ENCODE results near the gene MBTPS1. TPM values are rescaled to one million over a fixed set of nuclear protein-coding genes. Genes with fewer than 3 reads are reported as not detected.
A peak's percentile ranks its signal among the peaks of the same experiment; 100 is the strongest.

MBTPS1 gene
- total and polyA plus RNA-seq, 2 experiments from 2014 or later: 18.1 to 49.3 TPM

DNA sequence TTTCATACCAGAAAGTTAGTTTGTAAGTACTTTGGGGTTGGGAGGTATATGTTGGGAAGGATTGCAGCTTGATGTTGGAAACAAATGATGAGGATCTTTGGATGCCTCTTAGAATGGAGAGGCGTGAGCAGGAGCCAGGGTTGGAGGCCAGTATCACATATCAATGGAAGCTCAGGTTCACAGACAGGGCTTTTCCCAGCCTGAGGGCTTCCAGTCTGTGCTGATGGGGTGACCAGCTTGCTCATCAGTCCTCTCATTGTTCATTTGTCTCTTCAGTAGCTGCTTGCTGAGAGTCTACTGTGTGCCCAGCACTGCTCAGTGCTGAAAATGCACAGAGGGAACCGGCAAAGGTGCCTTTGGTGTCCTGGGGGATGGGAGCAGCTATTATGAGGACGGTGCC lies 34.2 kb upstream of the MBTPS1 start (continued):
- TF ChIP-seq, protein P1, sequence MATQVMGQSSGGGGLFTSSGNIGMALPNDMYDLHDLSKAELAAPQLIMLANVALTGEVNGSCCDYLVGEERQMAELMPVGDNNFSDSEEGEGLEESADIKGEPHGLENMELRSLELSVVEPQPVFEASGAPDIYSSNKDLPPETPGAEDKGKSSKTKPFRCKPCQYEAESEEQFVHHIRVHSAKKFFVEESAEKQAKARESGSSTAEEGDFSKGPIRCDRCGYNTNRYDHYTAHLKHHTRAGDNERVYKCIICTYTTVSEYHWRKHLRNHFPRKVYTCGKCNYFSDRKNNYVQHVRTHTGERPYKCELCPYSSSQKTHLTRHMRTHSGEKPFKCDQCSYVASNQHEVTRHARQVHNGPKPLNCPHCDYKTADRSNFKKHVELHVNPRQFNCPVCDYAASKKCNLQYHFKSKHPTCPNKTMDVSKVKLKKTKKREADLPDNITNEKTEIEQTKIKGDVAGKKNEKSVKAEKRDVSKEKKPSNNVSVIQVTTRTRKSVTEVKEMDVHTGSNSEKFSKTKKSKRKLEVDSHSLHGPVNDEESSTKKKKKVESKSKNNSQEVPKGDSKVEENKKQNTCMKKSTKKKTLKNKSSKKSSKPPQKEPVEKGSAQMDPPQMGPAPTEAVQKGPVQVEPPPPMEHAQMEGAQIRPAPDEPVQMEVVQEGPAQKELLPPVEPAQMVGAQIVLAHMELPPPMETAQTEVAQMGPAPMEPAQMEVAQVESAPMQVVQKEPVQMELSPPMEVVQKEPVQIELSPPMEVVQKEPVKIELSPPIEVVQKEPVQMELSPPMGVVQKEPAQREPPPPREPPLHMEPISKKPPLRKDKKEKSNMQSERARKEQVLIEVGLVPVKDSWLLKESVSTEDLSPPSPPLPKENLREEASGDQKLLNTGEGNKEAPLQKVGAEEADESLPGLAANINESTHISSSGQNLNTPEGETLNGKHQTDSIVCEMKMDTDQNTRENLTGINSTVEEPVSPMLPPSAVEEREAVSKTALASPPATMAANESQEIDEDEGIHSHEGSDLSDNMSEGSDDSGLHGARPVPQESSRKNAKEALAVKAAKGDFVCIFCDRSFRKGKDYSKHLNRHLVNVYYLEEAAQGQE (IDR thresholded peaks at IDR 0.05; ENCODE audit: unreplicated experiment): no peak
- TF ChIP-seq POLR2AphosphoS5 (IDR thresholded peaks at IDR 0.05; ENCODE audit: low read depth) (no peak), EZH2phosphoT487 (IDR thresholded peaks at IDR 0.05; ENCODE audit: unreplicated experiment) (no peak)

DNA sequence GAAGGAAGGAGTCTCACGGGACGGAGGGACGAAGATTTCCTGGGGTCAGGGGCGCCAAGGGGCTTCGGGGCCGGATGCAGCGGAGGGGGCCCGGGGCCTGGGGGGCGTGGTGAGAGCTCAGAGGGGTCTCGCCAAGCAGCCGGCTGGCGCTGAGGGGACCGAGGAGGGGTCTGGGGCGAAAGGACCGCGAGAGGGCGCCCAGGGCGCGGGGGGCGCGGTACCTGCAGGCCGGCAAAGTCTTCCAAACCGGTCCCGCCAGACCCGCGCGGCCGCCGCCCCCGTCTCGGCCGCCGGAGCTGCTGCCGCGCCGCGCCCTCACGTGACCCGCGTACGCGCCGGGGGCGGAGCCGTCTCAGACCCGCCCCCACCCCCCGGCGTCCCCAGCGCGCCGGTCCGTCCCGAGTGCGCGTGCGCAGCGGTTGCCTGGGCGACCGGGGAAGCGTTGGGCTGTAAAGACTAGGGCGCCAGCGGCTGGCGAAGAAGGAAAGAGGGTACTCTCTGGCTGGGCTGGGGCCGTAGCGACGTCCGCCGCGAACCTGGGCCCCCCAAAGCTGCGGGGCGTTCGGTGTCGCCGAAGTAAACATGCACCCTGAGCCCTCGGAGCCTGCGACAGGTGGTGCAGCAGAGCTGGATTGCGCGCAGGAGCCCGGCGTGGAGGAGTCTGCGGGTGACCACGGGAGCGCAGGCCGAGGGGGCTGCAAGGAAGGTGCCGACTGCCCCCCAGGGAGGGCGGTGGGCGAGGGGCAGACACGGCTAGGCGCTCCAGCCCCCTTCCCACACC lies 28.3 kb upstream of the MBTPS1 start, which contains the start of the genes DNAAF1 and HSDL1:
Gene DNAAF1 (plus strand): TSS at position 450 of the 781 bp plus-strand sequence. CDS start 133 bp downstream, at position 583.
Gene HSDL1 (minus strand): TSS at position 319 of the 781 bp plus-strand sequence. CDS start 13,856 bp downstream, outside the sequence.
- Mint-ChIP-seq H3K4me1 (peaks cover 10% of the 10 kb centered on the region), H3K27me3 (ENCODE audit: insufficient read depth, low read depth, poor library complexity) (peaks cover 20% of the 10 kb centered on the region), H3K27ac (peak within 1 kb of the TSS; percentile 88), H3K4me3 (peak within 1 kb of the TSS; percentile 97), H3K9me3 (no peaks in the 10 kb centered on the region), H3K36me3 (ENCODE audit: low read depth) (peaks cover 6% of the 10 kb centered on the region)
- Histone ChIP-seq H3K9me2 (ENCODE audit: insufficient read depth) (no peaks in the 10 kb centered on the region), H3K4me1 (ENCODE audit: insufficient read depth) (peaks cover 10% of the 10 kb centered on the region; the same call in 1 of the 2 replicates), H3F3A (replicated peaks; ENCODE audit: low read depth) (peaks cover 6% of the 10 kb centered on the region; the same call in 1 of the 2 replicates), H3K27me3 (ENCODE audit: insufficient read depth) (peaks cover 12% of the 10 kb centered on the region; the same call in 1 of the 2 replicates), H3K79me2 (replicated peaks; ENCODE audit: insufficient read depth) (peaks cover 41% of the 10 kb centered on the region), H2AFZ (peak within 1 kb of the TSS; percentile 93), H3K4me3 (peak within 1 kb of the TSS; percentile 100), H3K36me3 (ENCODE audit: insufficient read depth) (no peaks in the 10 kb centered on the region), H3K4me2 (peak within 1 kb of the TSS; percentile 97), H3K27ac (ENCODE audit: low read depth) (peak within 1 kb of the TSS; percentile 69; the same call in 1 of the 2 replicates), H4K20me1 (replicated peaks; ENCODE audit: insufficient read depth) (peaks cover 20% of the 10 kb centered on the region; the same call in 1 of the 2 replicates)
- ATAC-seq: peak; percentile 75
- DNase-seq (ENCODE audit: low spot score): peak; percentile 91
- TF ChIP-seq NANOG (IDR thresholded peaks at IDR 0.05; ENCODE audit: borderline replicate concordance): no peak
- TF ChIP-seq JUNB (IDR thresholded peaks at IDR 0.05; ENCODE audit: unreplicated experiment): no peak
- TF ChIP-seq EZH2 (IDR thresholded peaks at IDR 0.05; ENCODE audit: low read depth, unreplicated experiment): no peak
- TF ChIP-seq, protein P2, sequence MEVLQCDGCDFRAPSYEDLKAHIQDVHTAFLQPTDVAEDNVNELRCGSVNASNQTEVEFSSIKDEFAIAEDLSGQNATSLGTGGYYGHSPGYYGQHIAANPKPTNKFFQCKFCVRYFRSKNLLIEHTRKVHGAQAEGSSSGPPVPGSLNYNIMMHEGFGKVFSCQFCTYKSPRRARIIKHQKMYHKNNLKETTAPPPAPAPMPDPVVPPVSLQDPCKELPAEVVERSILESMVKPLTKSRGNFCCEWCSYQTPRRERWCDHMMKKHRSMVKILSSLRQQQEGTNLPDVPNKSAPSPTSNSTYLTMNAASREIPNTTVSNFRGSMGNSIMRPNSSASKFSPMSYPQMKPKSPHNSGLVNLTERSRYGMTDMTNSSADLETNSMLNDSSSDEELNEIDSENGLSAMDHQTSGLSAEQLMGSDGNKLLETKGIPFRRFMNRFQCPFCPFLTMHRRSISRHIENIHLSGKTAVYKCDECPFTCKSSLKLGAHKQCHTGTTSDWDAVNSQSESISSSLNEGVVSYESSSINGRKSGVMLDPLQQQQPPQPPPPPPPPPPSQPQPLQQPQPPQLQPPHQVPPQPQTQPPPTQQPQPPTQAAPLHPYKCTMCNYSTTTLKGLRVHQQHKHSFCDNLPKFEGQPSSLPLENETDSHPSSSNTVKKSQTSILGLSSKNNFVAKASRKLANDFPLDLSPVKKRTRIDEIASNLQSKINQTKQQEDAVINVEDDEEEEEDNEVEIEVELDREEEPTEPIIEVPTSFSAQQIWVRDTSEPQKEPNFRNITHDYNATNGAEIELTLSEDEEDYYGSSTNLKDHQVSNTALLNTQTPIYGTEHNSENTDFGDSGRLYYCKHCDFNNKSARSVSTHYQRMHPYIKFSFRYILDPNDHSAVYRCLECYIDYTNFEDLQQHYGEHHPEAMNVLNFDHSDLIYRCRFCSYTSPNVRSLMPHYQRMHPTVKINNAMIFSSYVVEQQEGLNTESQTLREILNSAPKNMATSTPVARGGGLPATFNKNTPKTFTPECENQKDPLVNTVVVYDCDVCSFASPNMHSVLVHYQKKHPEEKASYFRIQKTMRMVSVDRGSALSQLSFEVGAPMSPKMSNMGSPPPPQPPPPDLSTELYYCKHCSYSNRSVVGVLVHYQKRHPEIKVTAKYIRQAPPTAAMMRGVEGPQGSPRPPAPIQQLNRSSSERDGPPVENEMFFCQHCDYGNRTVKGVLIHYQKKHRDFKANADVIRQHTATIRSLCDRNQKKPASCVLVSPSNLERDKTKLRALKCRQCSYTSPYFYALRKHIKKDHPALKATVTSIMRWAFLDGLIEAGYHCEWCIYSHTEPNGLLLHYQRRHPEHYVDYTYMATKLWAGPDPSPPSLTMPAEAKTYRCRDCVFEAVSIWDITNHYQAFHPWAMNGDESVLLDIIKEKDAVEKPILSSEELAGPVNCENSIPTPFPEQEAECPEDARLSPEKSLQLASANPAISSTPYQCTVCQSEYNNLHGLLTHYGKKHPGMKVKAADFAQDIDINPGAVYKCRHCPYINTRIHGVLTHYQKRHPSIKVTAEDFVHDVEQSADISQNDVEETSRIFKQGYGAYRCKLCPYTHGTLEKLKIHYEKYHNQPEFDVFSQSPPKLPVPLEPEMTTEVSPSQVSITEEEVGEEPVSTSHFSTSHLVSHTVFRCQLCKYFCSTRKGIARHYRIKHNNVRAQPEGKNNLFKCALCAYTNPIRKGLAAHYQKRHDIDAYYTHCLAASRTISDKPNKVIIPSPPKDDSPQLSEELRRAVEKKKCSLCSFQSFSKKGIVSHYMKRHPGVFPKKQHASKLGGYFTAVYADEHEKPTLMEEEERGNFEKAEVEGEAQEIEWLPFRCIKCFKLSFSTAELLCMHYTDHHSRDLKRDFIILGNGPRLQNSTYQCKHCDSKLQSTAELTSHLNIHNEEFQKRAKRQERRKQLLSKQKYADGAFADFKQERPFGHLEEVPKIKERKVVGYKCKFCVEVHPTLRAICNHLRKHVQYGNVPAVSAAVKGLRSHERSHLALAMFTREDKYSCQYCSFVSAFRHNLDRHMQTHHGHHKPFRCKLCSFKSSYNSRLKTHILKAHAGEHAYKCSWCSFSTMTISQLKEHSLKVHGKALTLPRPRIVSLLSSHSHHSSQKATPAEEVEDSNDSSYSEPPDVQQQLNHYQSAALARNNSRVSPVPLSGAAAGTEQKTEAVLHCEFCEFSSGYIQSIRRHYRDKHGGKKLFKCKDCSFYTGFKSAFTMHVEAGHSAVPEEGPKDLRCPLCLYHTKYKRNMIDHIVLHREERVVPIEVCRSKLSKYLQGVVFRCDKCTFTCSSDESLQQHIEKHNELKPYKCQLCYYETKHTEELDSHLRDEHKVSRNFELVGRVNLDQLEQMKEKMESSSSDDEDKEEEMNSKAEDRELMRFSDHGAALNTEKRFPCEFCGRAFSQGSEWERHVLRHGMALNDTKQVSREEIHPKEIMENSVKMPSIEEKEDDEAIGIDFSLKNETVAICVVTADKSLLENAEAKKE (CRISPR knock-in tag; IDR thresholded peaks at IDR 0.05): no peak
- TF ChIP-seq POLR2AphosphoS5 (IDR thresholded peaks at IDR 0.05; ENCODE audit: low read depth): peak; percentile 64
- no peak for TF ChIP-seq ZNF114 (CRISPR knock-in tag; IDR thresholded peaks at IDR 0.05)
- TF ChIP-seq EZH2phosphoT487 (IDR thresholded peaks at IDR 0.05; ENCODE audit: unreplicated experiment): no peak
- TF ChIP-seq ZNF331 (CRISPR knock-in tag; IDR thresholded peaks at IDR 0.05; ENCODE audit: low read depth): no peak
- no peak for TF ChIP-seq STAT1 (IDR thresholded peaks at IDR 0.05; ENCODE audit: unreplicated experiment)
- peak; percentile 49; the same call in 1 of the 2 replicates for TF ChIP-seq CREB1 (CRISPR knock-in tag; IDR thresholded peaks at IDR 0.05; ENCODE audit: low read depth)

Measured in GM23338 (cell line).